GM06990 (cell line): ENCODE results near the gene LRP5.
A peak's percentile ranks its signal among the peaks of the same experiment; 100 is the strongest.

Experiments
- DNase-seq: peaks from one replicate; pipeline ENCODE4 v3.0.0-alpha.2; 2011; ENCODE audit not compliant: insufficient read length; ENCODE audit errors: extremely low read depth
- H3K27me3 ChIP-seq: replicated peaks from 2 replicates; pipeline ENCODE4 v1.6.0; 2011; ENCODE audit warnings: low read length; ENCODE audit not compliant: control insufficient read depth, insufficient read depth
- H3K36me3 ChIP-seq: 2 replicates; pipeline ENCODE4 v1.5.1; 2011; ENCODE audit warnings: low read length; ENCODE audit not compliant: control insufficient read depth, insufficient read depth
- H3K4me3 ChIP-seq: replicated peaks from 2 replicates; pipeline ENCODE4 v1.5.1; 2011; ENCODE audit warnings: low read depth, mild to moderate bottlenecking, control low read depth, low read length
- CTCF ChIP-seq: IDR thresholded peaks from 2 replicates; pipeline ENCODE4 v1.5.1; 2011; ENCODE audit warnings: low read length, control low read depth, mild to moderate bottlenecking, inconsistent platforms; ENCODE audit not compliant: insufficient read depth, poor library complexity, severe bottlenecking

LRP5 gene

DNA sequence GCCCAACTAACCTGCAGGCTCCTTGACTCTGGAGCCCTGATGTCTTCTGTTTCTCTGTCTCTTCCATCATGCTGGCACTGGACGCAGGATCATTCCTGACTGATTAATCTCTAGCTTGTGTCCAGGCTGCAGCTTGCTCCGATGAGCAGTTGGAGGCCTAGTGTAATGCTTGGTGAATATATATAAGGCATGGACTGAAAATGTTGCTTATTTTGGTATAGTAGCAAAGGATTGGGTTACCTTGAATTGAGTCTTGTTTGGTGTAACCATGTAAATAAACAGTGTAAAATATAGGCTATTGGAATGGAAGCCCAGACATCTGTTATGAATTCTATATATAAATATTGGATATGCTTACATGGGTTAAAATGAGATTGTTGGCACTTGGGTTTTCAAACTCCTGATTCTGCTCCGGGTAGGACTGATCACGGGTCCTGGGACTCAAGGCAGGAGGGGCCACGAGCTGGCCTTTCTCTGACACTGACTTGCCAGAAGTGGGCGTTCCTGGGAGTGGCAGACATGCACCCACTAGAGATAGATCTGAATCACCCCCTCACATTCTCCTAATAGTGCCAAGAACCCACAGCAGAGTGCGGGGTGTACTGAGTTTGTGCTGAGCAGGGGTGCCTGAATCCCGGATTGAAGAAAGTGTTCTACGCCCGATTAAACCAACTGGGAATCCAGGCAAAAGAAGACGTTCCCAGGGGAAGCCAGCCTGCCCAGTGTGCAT lies 25.8 kb downstream of the LRP5 start:
- DNase-seq, result no peak
- no peaks in the 10 kb centered on the region for H3K27me3 ChIP-seq
- no peaks in the 10 kb centered on the region; the same call in 1 of the 2 replicates for H3K36me3 ChIP-seq
- TF ChIP-seq CTCF, result no peak
- no peak overlapping the region for H3K4me3 ChIP-seq

GRCh38 chr11:68340003-68340767 lies 27.8 kb downstream of the LRP5 start:
- peak; percentile 62 for DNase-seq
- H3K4me3 ChIP-seq, result no peak overlapping the region
- no peak for TF ChIP-seq CTCF

GRCh38 chr11:68340784-68341556 lies 28.6 kb downstream of the LRP5 start:
- no peak for TF ChIP-seq CTCF
- Histone ChIP-seq H3K4me3 (no peak overlapping the region), H3K27me3 (no peaks in the 10 kb centered on the region), H3K36me3 (no peaks in the 10 kb centered on the region; the same call in 1 of the 2 replicates)
- peak; percentile 40 for DNase-seq

More at GRCh38 chr11:68340003-68340767, 27.8 kb downstream of the LRP5 start:
- no peaks in the 10 kb centered on the region for H3K27me3 ChIP-seq
- no peaks in the 10 kb centered on the region; the same call in 1 of the 2 replicates for H3K36me3 ChIP-seq

- TF ChIP-seq CTCF, result no peak
- Histone ChIP-seq H3K36me3 (no peaks in the 10 kb centered on the region), H3K27me3 (no peaks in the 10 kb centered on the region), H3K4me3 (no peak overlapping the region)
- no peak for DNase-seq
These were observed 29.4 kb downstream of the LRP5 start for GRCh38 chr11:68341557-68342458.
